Mesenchymal stem cell (in vitro differentiated cells and primary cell): ENCODE data around the gene SETDB1.

Source experiments
- DNase-seq: peaks from one replicate; pipeline ENCODE4 v3.0.0-alpha.2; 2013
- H2AFZ ChIP-seq: one replicate; pipeline ENCODE4 v1.6.1; 2013; ENCODE audit warnings: low read depth, mild to moderate bottlenecking, control low read depth, inconsistent platforms, low read length, moderate library complexity
- H2AK5ac ChIP-seq: 2 replicates; pipeline ENCODE4 v1.6.1; 2013; ENCODE audit warnings: low read length, moderate library complexity, mild to moderate bottlenecking, inconsistent platforms; ENCODE audit not compliant: severe bottlenecking
- H2BK120ac ChIP-seq: one replicate; pipeline ENCODE4 v1.6.1; 2013; ENCODE audit warnings: low read depth, mild to moderate bottlenecking, inconsistent platforms, low read length, moderate library complexity
- H2BK12ac ChIP-seq, 2 experiments: one replicate each; pipeline ENCODE4 v1.6.1; 2013; ENCODE audit warnings: inconsistent platforms in 2 of 2, low read length in 2 of 2, mild to moderate bottlenecking in 2 of 2, moderate library complexity in 2 of 2, control low read depth in 1 of 2
- H2BK15ac ChIP-seq: one replicate; pipeline ENCODE4 v1.6.1; 2013; ENCODE audit warnings: mild to moderate bottlenecking, low read depth, inconsistent platforms; ENCODE audit not compliant: poor library complexity, severe bottlenecking
- H2BK5ac ChIP-seq: 2 replicates; pipeline ENCODE4 v1.6.1; 2013; ENCODE audit warnings: low read depth, mild to moderate bottlenecking, low read length, control low read depth, inconsistent platforms; ENCODE audit not compliant: poor library complexity, severe bottlenecking
- H3K14ac ChIP-seq, 2 experiments: one replicate each; pipeline ENCODE4 v1.6.1; 2013; ENCODE audit warnings: inconsistent platforms in 2 of 2, low read length in 2 of 2, control low read depth in 1 of 2, mild to moderate bottlenecking in 1 of 2, moderate library complexity in 1 of 2
- H3K18ac ChIP-seq, 2 experiments: one replicate each; pipeline ENCODE4 v1.6.1; 2013; ENCODE audit warnings: inconsistent platforms in 2 of 2, low read length in 2 of 2, control low read depth in 1 of 2, low read depth in 1 of 2, mild to moderate bottlenecking in 1 of 2
- H3K23ac ChIP-seq, 2 experiments: one replicate each; pipeline ENCODE4 v1.6.1; 2013; ENCODE audit warnings: inconsistent platforms in 2 of 2, low read length in 2 of 2, mild to moderate bottlenecking in 2 of 2, moderate library complexity in 2 of 2, control low read depth in 1 of 2
- H3K27ac ChIP-seq: 2 replicates; pipeline ENCODE4 v1.5.1; 2013; ENCODE audit warnings: mild to moderate bottlenecking, moderate library complexity, low read length, control low read depth, inconsistent platforms; ENCODE audit not compliant: poor library complexity, severe bottlenecking
- H3K27me3 ChIP-seq, 2 experiments: 2 replicates each; pipeline versions ENCODE4 v1.6.1 to v1.7.0; 2013; ENCODE audit warnings: low read length in 2 of 2, mild to moderate bottlenecking in 2 of 2, moderate library complexity in 2 of 2, control low read depth in 1 of 2, inconsistent platforms in 1 of 2; ENCODE audit not compliant: control insufficient read depth in 1 of 2, insufficient read depth in 1 of 2
- H3K36me3 ChIP-seq, 2 experiments: 2 replicates each; pipeline versions ENCODE4 v1.6.1 to v1.7.0; 2013; ENCODE audit warnings: low read length in 2 of 2, control low read depth in 1 of 2, inconsistent platforms in 1 of 2, low read depth in 1 of 2, mild to moderate bottlenecking in 1 of 2; ENCODE audit not compliant: insufficient read depth in 2 of 2, control insufficient read depth in 1 of 2
- H3K4ac ChIP-seq, 2 experiments: one replicate each; pipeline ENCODE4 v1.6.1; 2013; ENCODE audit warnings: inconsistent platforms in 2 of 2, low read length in 2 of 2, mild to moderate bottlenecking in 2 of 2, moderate library complexity in 2 of 2, control low read depth in 1 of 2, low read depth in 1 of 2
- H3K4me1 ChIP-seq: 2 replicates; pipeline ENCODE4 v1.6.1; 2013; ENCODE audit warnings: low read depth, low read length, control low read depth; ENCODE audit not compliant: control insufficient read depth, insufficient read depth
- H3K4me2 ChIP-seq: 2 replicates; pipeline ENCODE4 v1.6.1; 2013; ENCODE audit warnings: low read length, mild to moderate bottlenecking, inconsistent platforms; ENCODE audit not compliant: poor library complexity, severe bottlenecking
- H3K4me3 ChIP-seq, 2 experiments: 2 replicates each; pipeline versions ENCODE4 v1.5.1 to v1.7.0; 2013; ENCODE audit warnings: low read length in 2 of 2, mild to moderate bottlenecking in 2 of 2, control low read depth in 1 of 2, low read depth in 1 of 2; ENCODE audit not compliant: insufficient read depth in 1 of 2
- H3K79me1 ChIP-seq: replicated peaks from 2 replicates; pipeline ENCODE4 v1.6.1; 2013; ENCODE audit warnings: mild to moderate bottlenecking, control low read depth, low read length, inconsistent platforms; ENCODE audit not compliant: poor library complexity, severe bottlenecking
- H3K9ac ChIP-seq: 2 replicates; pipeline ENCODE4 v1.7.0; 2013; ENCODE audit warnings: mild to moderate bottlenecking, low read length, moderate library complexity
- H3K9me3 ChIP-seq: 2 replicates; pipeline ENCODE4 v1.7.0; 2013; ENCODE audit warnings: mild to moderate bottlenecking, low read length; ENCODE audit not compliant: control insufficient read depth
- H4K8ac ChIP-seq: one replicate; pipeline ENCODE4 v1.6.1; 2013; ENCODE audit warnings: inconsistent platforms, mild to moderate bottlenecking, low read length, moderate library complexity
- H4K91ac ChIP-seq: one replicate; pipeline ENCODE4 v1.6.1; 2013; ENCODE audit warnings: mild to moderate bottlenecking, low read length, inconsistent platforms
- WGBS: methylation state at CpG from one replicate; pipeline ENCODE4 v1.1.7; 2013; ENCODE audit warnings: mixed read lengths; 5-methylcytosine and 5-hydroxymethylcytosine counted together

Gene SETDB1

GRCh38 chr1:151012684-151013471, 86.7 kb downstream of the SETDB1 start:
- H4K8ac ChIP-seq = no peak overlapping the region
- peak overlapping the region; percentile 17 for H3K4me2 ChIP-seq
- H3K36me3 ChIP-seq = peaks cover 0 to 3% of the 10 kb centered on the region in 2 experiments
- no peak for DNase-seq
- no peak overlapping the region for H3K14ac ChIP-seq
- no peak overlapping the region for H2AK5ac ChIP-seq
- H2AFZ ChIP-seq = no peak overlapping the region
- peaks cover 22% of the 10 kb centered on the region for H3K79me1 ChIP-seq
- H3K4me3 ChIP-seq = no peak overlapping the region
- H2BK12ac ChIP-seq = peak overlapping the region in 1 of 2 experiments; percentile 11
- no peak overlapping the region for H3K4ac ChIP-seq
- H3K18ac ChIP-seq = peak overlapping the region in 1 of 2 experiments; percentile 61
- no peaks in the 10 kb centered on the region for H3K27me3 ChIP-seq
- no peaks in the 10 kb centered on the region for H3K9me3 ChIP-seq
- no peak overlapping the region for H2BK15ac ChIP-seq
- no peak overlapping the region for H2BK5ac ChIP-seq
- H3K27ac ChIP-seq = peak overlapping the region; percentile 58
- no peak overlapping the region for H3K23ac ChIP-seq
- no peak overlapping the region for H3K9ac ChIP-seq
- WGBS = 96% methylated on average over 13 of the region's 14 CpGs
- H4K91ac ChIP-seq = no peak overlapping the region
- peaks cover 8% of the 10 kb centered on the region for H3K4me1 ChIP-seq
- no peak overlapping the region for H2BK120ac ChIP-seq

GRCh38 chr1:151013518-151013917, 87.4 kb downstream of the SETDB1 start:
- no peak overlapping the region for H3K14ac ChIP-seq
- peaks cover 7% of the 10 kb centered on the region for H3K4me1 ChIP-seq
- no peak overlapping the region for H2AK5ac ChIP-seq
- no peak overlapping the region for H3K4ac ChIP-seq
- H3K27me3 ChIP-seq = no peaks in the 10 kb centered on the region
- no peak overlapping the region for H4K91ac ChIP-seq
- H3K4me3 ChIP-seq = no peak overlapping the region
- no peaks in the 10 kb centered on the region for H3K9me3 ChIP-seq
- H2BK120ac ChIP-seq = no peak overlapping the region
- H2BK15ac ChIP-seq = no peak overlapping the region
- no peak overlapping the region for H3K23ac ChIP-seq
- H3K79me1 ChIP-seq = peaks cover 20% of the 10 kb centered on the region
- peak overlapping the region in 1 of 2 experiments; percentile 61 for H3K18ac ChIP-seq
- H2AFZ ChIP-seq = no peak overlapping the region
- DNase-seq = peak; percentile 89
- H3K4me2 ChIP-seq = no peak overlapping the region
- H4K8ac ChIP-seq = no peak overlapping the region
- H3K9ac ChIP-seq = no peak overlapping the region
- WGBS = 56% methylated on average over 1 of the region's 2 CpGs
- peak overlapping the region in 1 of 2 experiments; percentile 11 for H2BK12ac ChIP-seq
- no peak overlapping the region for H2BK5ac ChIP-seq
- H3K36me3 ChIP-seq = peaks cover 0 to 9% of the 10 kb centered on the region in 2 experiments
- peak overlapping the region; percentile 58 for H3K27ac ChIP-seq
